HepG2 (cell line): Measurements from ENCODE around the gene ZNF138. TPM values are rescaled to one million over a fixed set of nuclear protein-coding genes. Genes with fewer than 3 reads are reported as not detected.

Source experiments
- ATAC-seq: fragments of 200-7000 bp; cut with Tn5 transposase; 3 replicates; pipeline ENCODE4 v1.9.1; 2020; ENCODE audit warnings: mild to moderate bottlenecking, moderate library complexity
- BruUV-seq: library from RNA; stranded (reverse); fragments of 400-500 nt; replicated peaks from 2 replicates; lab custom pipeline; 2021; lab: Mats Ljungman, UMichigan
- CTCF ChIA-PET: fragments of 300-600 bp; formaldehyde crosslinking; extraction: SDS; loops from one replicate; lab custom pipeline; 2021; ENCODE audit warnings: low total read pairs, inconsistent platforms, low intra/inter-chr PET ratio; lab: Yijun Ruan, JAX
- POLR2A ChIA-PET: fragments of 350-600 bp; sonication (Branson Sonifier 250); formaldehyde crosslinking; loops from one replicate; lab custom pipeline; 2020; ENCODE audit warnings: antibody characterized with exemption, inconsistent platforms; lab: Yijun Ruan, JAX
- DNase-seq: peaks from one replicate; pipeline ENCODE4 v3.0.0-alpha.2; 2015; ENCODE audit warnings: low spot score
- FAIRE-seq: peaks from 3 replicates; lab custom pipeline; 2011; peaks lifted over from hg19 to GRCh38; lab: Jason Lieb, UNC
- H2AFZ ChIP-seq: one replicate; pipeline ENCODE4 v1.6.1; 2011; ENCODE audit warnings: low read length, inconsistent platforms
- H3K27ac ChIP-seq: fragments of 300-600 bp; 3 replicates; pipeline ENCODE4 v1.8.0; 2011; ENCODE audit warnings: mixed run types, mild to moderate bottlenecking, mixed read lengths, low read length, inconsistent platforms; ENCODE audit not compliant: insufficient read depth; ENCODE audit errors: extremely low read length
- H3K27me3 ChIP-seq, 2 experiments: fragments of 200-600 bp in 1 of 2; 2 replicates in 1 of 2; 3 replicates in 1 of 2; pipeline versions ENCODE4 v1.6.0 to v1.8.0; 2011; ENCODE audit warnings: low read length in 2 of 2, mild to moderate bottlenecking in 2 of 2, moderate library complexity in 2 of 2, inconsistent platforms in 1 of 2; ENCODE audit not compliant: insufficient read depth in 2 of 2, control insufficient read depth in 1 of 2
- H3K36me3 ChIP-seq, 2 experiments: fragments of 200-600 bp in 1 of 2; replicated peaks in 1 of 2; 2 replicates in 1 of 2; 3 replicates in 1 of 2; pipeline versions ENCODE4 v1.5.1 to v1.8.0; 2011; ENCODE audit warnings: low read length in 2 of 2, inconsistent platforms in 1 of 2; ENCODE audit not compliant: insufficient read depth in 2 of 2, control insufficient read depth in 1 of 2
- H3K4me1 ChIP-seq: 2 replicates; pipeline ENCODE4 v1.5.1; 2012; ENCODE audit warnings: low read length, inconsistent platforms; ENCODE audit not compliant: insufficient read depth
- H3K4me2 ChIP-seq: 2 replicates; pipeline ENCODE4 v1.6.0; 2011; ENCODE audit warnings: low read depth, low read length, inconsistent platforms
- H3K4me3 ChIP-seq, 3 experiments: fragments of 200-600 bp in 1 of 3; sonication (generic), shearing (Covaris generic) in 1 of 3; replicated peaks in 1 of 3; 2 replicates each; pipeline ENCODE4 v1.5.1; 2011 to 2016; ENCODE audit warnings: low read length in 3 of 3, inconsistent platforms in 2 of 3, low read depth in 2 of 3, mild to moderate bottlenecking in 2 of 3, control low read depth in 1 of 3, mixed read lengths in 1 of 3; ENCODE audit not compliant: insufficient read depth in 1 of 3
- H3K79me2 ChIP-seq: one replicate; pipeline ENCODE4 v1.6.1; 2011; ENCODE audit warnings: low read length, inconsistent platforms; ENCODE audit not compliant: insufficient read depth
- H3K9ac ChIP-seq: 2 replicates; pipeline ENCODE4 v1.6.0; 2011; ENCODE audit warnings: mild to moderate bottlenecking, low read depth, low read length, inconsistent platforms; ENCODE audit not compliant: insufficient read depth
- H3K9me3 ChIP-seq: 2 replicates; pipeline ENCODE4 v1.5.1; 2012; ENCODE audit warnings: mild to moderate bottlenecking, low read length
- H4K20me1 ChIP-seq: 2 replicates; pipeline ENCODE4 v1.6.0; 2011; ENCODE audit warnings: inconsistent platforms, mild to moderate bottlenecking, low read length, moderate library complexity; ENCODE audit not compliant: insufficient read depth
- ADNP ChIP-seq: sonication (generic); formaldehyde crosslinking; IDR thresholded peaks from 2 replicates; pipeline ENCODE4 v1.4.0; 2020; ENCODE audit warnings: missing genetic modification reagents
- EHMT2 ChIP-seq: fragments of 200-600 bp; sonication (generic); IDR thresholded peaks from 2 replicates; pipeline ENCODE4 v1.7.0; 2017; ENCODE audit warnings: antibody characterized with exemption, low read depth, low read length, borderline replicate concordance
- KDM5A ChIP-seq: fragments of 200-600 bp; sonication (generic); IDR thresholded peaks from 2 replicates; pipeline ENCODE4 v1.7.0; 2018; ENCODE audit warnings: antibody characterized with exemption, mild to moderate bottlenecking, low read length, borderline replicate concordance
- PCBP2 ChIP-seq: fragments of 200-400 bp; formaldehyde crosslinking; optimal IDR thresholded peaks from 2 replicates; pipeline ENCODE3; 2018; ENCODE audit warnings: low read length, low read depth; ENCODE audit not compliant: poor library complexity, severe bottlenecking
- SRSF4 ChIP-seq: fragments of 200-400 bp; formaldehyde crosslinking; IDR thresholded peaks from one replicate; pipeline ENCODE4 v1.6.1; 2018; ENCODE audit warnings: mild to moderate bottlenecking, low read depth, low read length, moderate library complexity; ENCODE audit not compliant: poor library complexity, severe bottlenecking
- THYN1 ChIP-seq: sonication (generic); formaldehyde crosslinking; IDR thresholded peaks from 2 replicates; pipeline ENCODE4 v1.8.1; 2023; ENCODE audit warnings: low read depth, mild to moderate bottlenecking, moderate library complexity, missing genetic modification reagents, borderline replicate concordance
- YEATS2 ChIP-seq: sonication (generic); formaldehyde crosslinking; IDR thresholded peaks from 2 replicates; pipeline ENCODE4 v1.4.0; 2020; ENCODE audit warnings: missing genetic modification reagents, borderline replicate concordance
- WGBS: methylation state at CpG from one replicate; pipeline ENCODE4 v1.1.6; 2017; ENCODE audit warnings: low lambda C conversion rate; 5-methylcytosine and 5-hydroxymethylcytosine counted together
- in situ Hi-C: cut with HindIII; loops from 2 replicates; pipeline ENCODE4 v1.10.0; 2017; ENCODE audit warnings: low pct_unique_long_range_greater_than_20kb; ENCODE audit not compliant: extremely low pct_ligation_motif_present
- intact Hi-C: fragments of 100-400 bp; cut with micrococcal nuclease; formaldehyde crosslinking; loops from one replicate; pipeline ENCODE4 v1.10.0; 2022; ENCODE audit not compliant: unreplicated experiment
- polyA plus RNA-seq, 8 experiments: library from polyadenylated mRNA; depleted of rRNA in 3 of 8; stranded (reverse) in 7 of 8; unstranded in 1 of 8; fragments of >200 nt; fragmentation: Illumina TruSeq in 4 of 8; extraction: Trizol in 4 of 8; gene quantifications; 2 replicates each; pipeline versions ENCODE4 v1.2.1 to v1.2.3, GENCODE V29; 2011 to 2016; ENCODE audit warnings: low read depth in 4 of 8, missing spikeins in 1 of 8, mixed read lengths in 1 of 8; ENCODE audit not compliant: insufficient read depth in 1 of 8
- total RNA-seq, 5 experiments: library from RNA; depleted of rRNA; stranded (reverse); fragments of >200 nt; fragmentation: Illumina TruSeq; extraction: Trizol; gene quantifications; 2 replicates each; pipeline ENCODE4 v1.2.3, GENCODE V29; 2016; ENCODE audit warnings: low read depth in 1 of 5
- TF ChIP-seq, protein P1 (sequence below), 2 experiments: sonication (generic) in 1 of 2; formaldehyde crosslinking in 1 of 2; IDR thresholded peaks; 2 replicates each; pipeline versions ENCODE4 v1.4.0 to v1.6.1; 2018 to 2020; ENCODE audit warnings: missing genetic modification reagents in 2 of 2, borderline replicate concordance in 1 of 2, low read depth in 1 of 2, mild to moderate bottlenecking in 1 of 2, missing biosample characterization in 1 of 2
- TF ChIP-seq, protein P2 (sequence below): sonication (generic); formaldehyde crosslinking; IDR thresholded peaks from 2 replicates; pipeline ENCODE4 v1.4.0; 2020; ENCODE audit warnings: mild to moderate bottlenecking, missing genetic modification reagents
- TF ChIP-seq, protein P3 (sequence below): sonication (generic); formaldehyde crosslinking; IDR thresholded peaks from 2 replicates; pipeline ENCODE4 v1.5.0; 2020; ENCODE audit warnings: missing genetic modification reagents
- TF ChIP-seq, protein P4 (sequence below): sonication (generic); formaldehyde crosslinking; IDR thresholded peaks from 2 replicates; pipeline ENCODE4 v1.4.0; 2020; ENCODE audit warnings: mild to moderate bottlenecking, missing genetic modification reagents

Gene ZNF138
- total and polyA plus RNA-seq, 2 of the 13 experiments (the other 11 are each of a cell fraction or from before 2014, with no cell fraction given) = 2.7 to 5.8 TPM

DNA sequence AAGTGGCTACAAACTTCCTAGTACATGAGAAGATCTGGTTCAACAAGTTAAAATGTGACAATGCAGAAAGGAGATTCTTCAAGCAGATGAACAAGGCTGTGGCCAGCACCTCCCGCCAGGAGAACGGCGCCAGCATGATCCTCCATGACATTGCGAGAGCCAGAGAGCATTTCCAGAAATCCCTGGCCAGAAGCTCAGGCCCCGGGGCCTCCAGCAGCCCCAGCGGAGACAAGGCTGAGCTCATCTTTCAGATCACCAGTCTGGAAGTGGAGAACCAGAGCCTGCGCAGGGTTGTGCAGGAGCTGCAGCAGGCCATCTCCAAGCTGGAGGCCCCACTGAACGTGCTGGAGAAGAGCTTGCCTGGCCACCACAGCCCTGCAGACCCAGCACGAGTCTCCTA, 68.8 kb downstream of the ZNF138 start:
- POLR2A ChIA-PET = no interaction called here

More for the DNA sequence above, 68.8 kb downstream of the ZNF138 start:
- Histone ChIP-seq H3K79me2 (no peaks in the 10 kb centered on the region), H3K4me2 (no peak overlapping the region), H2AFZ (no peak overlapping the region), H3K9ac (no peak overlapping the region), H3K36me3 (no peaks in the 10 kb centered on the region), H3K9me3 (peaks cover 8% of the 10 kb centered on the region; the same call in 1 of the 2 replicates), H3K4me1 (no peaks in the 10 kb centered on the region), H4K20me1 (no peaks in the 10 kb centered on the region), H3K27me3 (peaks cover 0 to 9% of the 10 kb centered on the region in 2 experiments; a peak in 1 of 5 replicates), H3K27ac (no peak overlapping the region), H3K4me3 (no peak overlapping the region)
- DNase-seq (no peak), ATAC-seq (no peak), FAIRE-seq (no peak)
- intact Hi-C loops (no loop called here), in situ Hi-C loops (no loop called here)
- BruUV-seq = no TSS peak
- no peak for TF ChIP-seq YEATS2
- TF ChIP-seq, protein P1, sequence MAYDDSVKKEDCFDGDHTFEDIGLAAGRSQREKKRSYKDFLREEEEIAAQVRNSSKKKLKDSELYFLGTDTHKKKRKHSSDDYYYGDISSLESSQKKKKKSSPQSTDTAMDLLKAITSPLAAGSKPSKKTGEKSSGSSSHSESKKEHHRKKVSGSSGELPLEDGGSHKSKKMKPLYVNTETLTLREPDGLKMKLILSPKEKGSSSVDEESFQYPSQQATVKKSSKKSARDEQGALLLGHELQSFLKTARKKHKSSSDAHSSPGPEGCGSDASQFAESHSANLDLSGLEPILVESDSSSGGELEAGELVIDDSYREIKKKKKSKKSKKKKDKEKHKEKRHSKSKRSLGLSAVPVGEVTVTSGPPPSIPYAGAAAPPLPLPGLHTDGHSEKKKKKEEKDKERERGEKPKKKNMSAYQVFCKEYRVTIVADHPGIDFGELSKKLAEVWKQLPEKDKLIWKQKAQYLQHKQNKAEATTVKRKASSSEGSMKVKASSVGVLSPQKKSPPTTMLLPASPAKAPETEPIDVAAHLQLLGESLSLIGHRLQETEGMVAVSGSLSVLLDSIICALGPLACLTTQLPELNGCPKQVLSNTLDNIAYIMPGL (CRISPR knock-in tag; IDR thresholded peaks at IDR 0.05; ENCODE audit: borderline replicate concordance in 1 of 2, low read depth in 1 of 2) = no peak
- TF ChIP-seq, protein P2, sequence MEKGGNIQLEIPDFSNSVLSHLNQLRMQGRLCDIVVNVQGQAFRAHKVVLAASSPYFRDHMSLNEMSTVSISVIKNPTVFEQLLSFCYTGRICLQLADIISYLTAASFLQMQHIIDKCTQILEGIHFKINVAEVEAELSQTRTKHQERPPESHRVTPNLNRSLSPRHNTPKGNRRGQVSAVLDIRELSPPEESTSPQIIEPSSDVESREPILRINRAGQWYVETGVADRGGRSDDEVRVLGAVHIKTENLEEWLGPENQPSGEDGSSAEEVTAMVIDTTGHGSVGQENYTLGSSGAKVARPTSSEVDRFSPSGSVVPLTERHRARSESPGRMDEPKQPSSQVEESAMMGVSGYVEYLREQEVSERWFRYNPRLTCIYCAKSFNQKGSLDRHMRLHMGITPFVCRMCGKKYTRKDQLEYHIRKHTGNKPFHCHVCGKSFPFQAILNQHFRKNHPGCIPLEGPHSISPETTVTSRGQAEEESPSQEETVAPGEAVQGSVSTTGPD (CRISPR knock-in tag) = no peak
- no peak for TF ChIP-seq THYN1 (CRISPR knock-in tag)
- no peak for TF ChIP-seq ADNP (CRISPR knock-in tag)
- TF ChIP-seq SRSF4 = no peak
- TF ChIP-seq PCBP2 = no peak
- TF ChIP-seq, protein P3, sequence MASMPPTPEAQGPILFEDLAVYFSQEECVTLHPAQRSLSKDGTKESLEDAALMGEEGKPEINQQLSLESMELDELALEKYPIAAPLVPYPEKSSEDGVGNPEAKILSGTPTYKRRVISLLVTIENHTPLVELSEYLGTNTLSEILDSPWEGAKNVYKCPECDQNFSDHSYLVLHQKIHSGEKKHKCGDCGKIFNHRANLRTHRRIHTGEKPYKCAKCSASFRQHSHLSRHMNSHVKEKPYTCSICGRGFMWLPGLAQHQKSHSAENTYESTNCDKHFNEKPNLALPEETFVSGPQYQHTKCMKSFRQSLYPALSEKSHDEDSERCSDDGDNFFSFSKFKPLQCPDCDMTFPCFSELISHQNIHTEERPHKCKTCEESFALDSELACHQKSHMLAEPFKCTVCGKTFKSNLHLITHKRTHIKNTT (CRISPR knock-in tag) = no peak
- TF ChIP-seq, protein P4, sequence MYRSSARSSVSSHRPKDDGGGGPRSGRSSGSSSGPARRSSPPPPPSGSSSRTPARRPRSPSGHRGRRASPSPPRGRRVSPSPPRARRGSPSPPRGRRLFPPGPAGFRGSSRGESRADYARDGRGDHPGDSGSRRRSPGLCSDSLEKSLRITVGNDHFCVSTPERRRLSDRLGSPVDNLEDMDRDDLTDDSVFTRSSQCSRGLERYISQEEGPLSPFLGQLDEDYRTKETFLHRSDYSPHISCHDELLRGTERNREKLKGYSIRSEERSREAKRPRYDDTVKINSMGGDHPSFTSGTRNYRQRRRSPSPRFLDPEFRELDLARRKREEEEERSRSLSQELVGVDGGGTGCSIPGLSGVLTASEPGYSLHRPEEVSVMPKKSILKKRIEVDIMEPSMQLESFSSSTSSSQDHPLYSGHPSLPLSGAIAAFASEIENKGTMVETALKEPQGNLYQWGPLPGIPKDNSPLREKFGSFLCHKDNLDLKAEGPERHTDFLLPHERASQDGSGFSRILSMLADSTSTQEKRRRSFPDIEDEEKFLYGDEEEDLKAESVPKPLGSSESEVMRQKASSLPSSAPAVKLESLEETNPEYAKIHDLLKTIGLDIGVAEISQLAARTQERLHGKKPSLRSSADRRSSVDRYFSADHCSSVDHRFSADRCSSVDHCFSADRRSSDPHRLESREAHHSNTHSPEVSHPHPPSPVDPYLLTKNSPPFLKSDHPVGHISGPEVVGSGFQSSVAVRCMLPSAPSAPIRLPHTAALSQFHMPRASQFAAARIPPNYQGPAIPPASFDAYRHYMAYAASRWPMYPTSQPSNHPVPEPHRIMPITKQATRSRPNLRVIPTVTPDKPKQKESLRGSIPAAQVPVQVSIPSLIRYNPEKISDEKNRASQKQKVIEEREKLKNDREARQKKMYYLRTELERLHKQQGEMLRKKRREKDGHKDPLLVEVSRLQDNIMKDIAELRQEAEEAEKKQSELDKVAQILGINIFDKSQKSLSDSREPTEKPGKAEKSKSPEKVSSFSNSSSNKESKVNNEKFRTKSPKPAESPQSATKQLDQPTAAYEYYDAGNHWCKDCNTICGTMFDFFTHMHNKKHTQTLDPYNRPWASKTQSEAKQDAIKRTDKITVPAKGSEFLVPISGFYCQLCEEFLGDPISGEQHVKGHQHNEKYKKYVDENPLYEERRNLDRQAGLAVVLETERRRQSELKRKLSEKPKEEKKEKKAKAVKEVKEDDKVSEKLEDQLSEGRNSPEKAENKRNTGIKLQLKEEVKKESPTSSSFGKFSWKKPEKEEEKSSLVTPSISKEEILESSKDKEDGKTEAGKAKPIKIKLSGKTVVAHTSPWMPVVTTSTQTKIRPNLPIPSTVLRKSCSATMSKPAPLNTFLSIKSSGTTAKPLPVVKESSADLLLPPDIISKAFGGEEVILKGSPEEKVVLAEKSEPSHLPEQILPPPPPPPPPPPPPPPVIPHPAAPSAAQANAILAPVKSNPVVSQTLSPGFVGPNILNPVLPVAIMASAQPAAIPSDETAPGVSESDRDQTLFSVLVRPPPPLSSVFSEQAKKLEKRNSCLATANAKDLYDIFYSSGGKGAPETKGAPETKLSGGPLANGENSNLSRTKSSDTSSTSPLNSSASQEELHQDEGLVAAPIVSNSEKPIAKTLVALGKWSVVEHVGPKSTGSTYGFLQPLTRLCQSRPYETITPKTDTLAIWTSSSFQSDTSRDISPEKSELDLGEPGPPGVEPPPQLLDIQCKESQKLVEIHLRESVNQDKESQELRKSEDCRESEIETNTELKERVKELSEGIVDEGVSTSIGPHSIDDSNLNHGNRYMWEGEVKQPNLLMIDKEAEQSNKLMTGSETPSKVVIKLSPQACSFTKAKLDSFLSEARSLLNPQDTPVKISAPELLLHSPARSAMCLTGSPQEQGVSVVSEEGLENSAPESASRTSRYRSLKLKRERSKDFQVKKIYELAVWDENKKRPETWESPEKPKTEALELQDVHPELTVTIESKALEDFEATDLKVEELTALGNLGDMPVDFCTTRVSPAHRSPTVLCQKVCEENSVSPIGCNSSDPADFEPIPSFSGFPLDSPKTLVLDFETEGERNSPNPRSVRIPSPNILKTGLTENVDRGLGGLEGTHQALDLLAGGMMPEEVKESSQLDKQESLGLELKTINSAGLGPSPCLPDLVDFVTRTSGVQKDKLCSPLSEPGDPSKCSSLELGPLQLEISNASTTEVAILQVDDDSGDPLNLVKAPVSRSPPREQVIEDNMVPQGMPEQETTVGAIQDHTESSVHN (CRISPR knock-in tag) = no peak
- TF ChIP-seq EHMT2 = no peak
- no peak for TF ChIP-seq KDM5A
- CTCF ChIA-PET = no interaction called here
- WGBS = 65% methylated on average over 4 of the region's 9 CpGs
